Neural cell (in vitro differentiated cells): ENCODE data around the gene MSI2. TPM values are rescaled to one million over a fixed set of nuclear protein-coding genes. Genes with fewer than 3 reads are reported as not detected.

Experiments
- H2AFZ ChIP-seq: fragments of 200-600, 300-800 bp; sonication (generic), shearing (Covaris generic); 2 replicates; pipeline ENCODE4 v1.6.0; 2014; ENCODE audit warnings: low read depth, mild to moderate bottlenecking, antibody characterized with exemption, low read length, moderate library complexity
- H3F3A ChIP-seq: fragments of 200-600 bp; shearing (Covaris generic); 2 replicates; pipeline ENCODE4 v1.6.1; 2016; ENCODE audit warnings: mild to moderate bottlenecking, moderate library complexity, mixed read lengths, antibody characterized with exemption, low read length; ENCODE audit not compliant: insufficient read depth, poor library complexity, severe bottlenecking
- H3K27ac ChIP-seq: fragments of 200-600, 300-800 bp; sonication (generic), shearing (Covaris generic); 2 replicates; pipeline ENCODE4 v1.5.1; 2014; ENCODE audit warnings: mild to moderate bottlenecking, low read length, moderate library complexity
- H3K27me3 ChIP-seq: fragments of 300-800, 200-600 bp; sonication (generic), shearing (Covaris generic); 2 replicates; pipeline ENCODE4 v1.6.0; 2014; ENCODE audit warnings: mild to moderate bottlenecking, low read depth, low read length, moderate library complexity; ENCODE audit not compliant: insufficient read depth
- H3K36me3 ChIP-seq: fragments of 300-800, 200-600 bp; sonication (generic), shearing (Covaris generic); 2 replicates; pipeline ENCODE4 v1.5.1; 2014; ENCODE audit warnings: mild to moderate bottlenecking, antibody characterized with exemption, low read length, moderate library complexity; ENCODE audit not compliant: insufficient read depth
- H3K4me2 ChIP-seq: fragments of 300-800, 200-600 bp; sonication (generic), shearing (Covaris generic); 2 replicates; pipeline ENCODE4 v1.6.0; 2014; ENCODE audit warnings: mild to moderate bottlenecking, low read length
- H3K4me3 ChIP-seq: fragments of 300-800, 200-600 bp; sonication (generic), shearing (Covaris generic); 2 replicates; pipeline ENCODE4 v1.5.1; 2014; ENCODE audit warnings: mild to moderate bottlenecking, low read length, moderate library complexity
- H3K79me2 ChIP-seq: fragments of 200-600 bp; shearing (Covaris generic); replicated peaks from 2 replicates; pipeline ENCODE4 v1.6.0; 2014; ENCODE audit warnings: mild to moderate bottlenecking, low read length, moderate library complexity; ENCODE audit not compliant: insufficient read depth
- H3K9ac ChIP-seq: fragments of 300-800, 200-600 bp; sonication (generic), shearing (Covaris generic); 2 replicates; pipeline ENCODE4 v1.6.1; 2016; ENCODE audit warnings: mild to moderate bottlenecking, low read length, mixed read lengths
- H3K9me2 ChIP-seq: fragments of 200-600 bp; shearing (Covaris generic); 2 replicates; pipeline ENCODE4 v1.6.1; 2016; ENCODE audit warnings: mild to moderate bottlenecking, low read length, mixed read lengths; ENCODE audit not compliant: insufficient read depth
- H3K9me3 ChIP-seq: fragments of 200-600, 300-800 bp; sonication (generic), shearing (Covaris generic); 2 replicates; pipeline ENCODE4 v1.6.1; 2016; ENCODE audit warnings: mild to moderate bottlenecking, mixed run types, low read length, moderate library complexity, mixed read lengths
- H4K20me1 ChIP-seq: fragments of 200-600 bp; shearing (Covaris generic); 2 replicates; pipeline ENCODE4 v1.6.1; 2016; ENCODE audit warnings: mild to moderate bottlenecking, mixed run types; ENCODE audit not compliant: insufficient read depth
- CTCF ChIP-seq: fragments of 450-650 bp; IDR thresholded peaks from 2 replicates; pipeline ENCODE4 v1.5.1; 2014; ENCODE audit warnings: antibody characterized with exemption, mild to moderate bottlenecking, moderate library complexity; ENCODE audit not compliant: poor library complexity, severe bottlenecking
- EP300 ChIP-seq: fragments of 450-650 bp; conservative IDR thresholded peaks from 2 replicates; pipeline ENCODE4 v1.6.1; 2014; ENCODE audit warnings: antibody characterized with exemption, mild to moderate bottlenecking, moderate library complexity; ENCODE audit not compliant: poor library complexity, severe bottlenecking
- EZH2 ChIP-seq: fragments of 200-600, 300-800 bp; shearing (Covaris generic), sonication (generic); IDR thresholded peaks from 2 replicates; pipeline ENCODE4 v1.6.1; 2014; ENCODE audit warnings: antibody characterized with exemption, low read length, borderline replicate concordance, mild to moderate bottlenecking; ENCODE audit not compliant: insufficient read depth, poor library complexity, severe bottlenecking
- MXI1 ChIP-seq: fragments of 450-650 bp; conservative IDR thresholded peaks from 2 replicates; pipeline ENCODE4 v1.6.1; 2014; ENCODE audit warnings: antibody characterized with exemption, mild to moderate bottlenecking; ENCODE audit not compliant: poor library complexity, severe bottlenecking
- POLR2AphosphoS5 ChIP-seq: IDR thresholded peaks from 2 replicates; pipeline ENCODE4 v1.6.1; 2012
- RAD21 ChIP-seq: fragments of 450-650 bp; conservative IDR thresholded peaks from 2 replicates; pipeline ENCODE4 v1.6.1; 2014; ENCODE audit warnings: antibody characterized with exemption, mild to moderate bottlenecking, moderate library complexity
- REST ChIP-seq: IDR thresholded peaks from 2 replicates; pipeline ENCODE4 v1.6.1; 2012; ENCODE audit warnings: borderline replicate concordance
- SMC3 ChIP-seq: fragments of 450-650 bp; conservative IDR thresholded peaks from 2 replicates; pipeline ENCODE4 v1.6.1; 2014; ENCODE audit warnings: antibody characterized with exemption, mild to moderate bottlenecking, moderate library complexity; ENCODE audit not compliant: poor library complexity
- TAF1 ChIP-seq: IDR thresholded peaks from 2 replicates; pipeline ENCODE4 v1.6.1; 2012; ENCODE audit warnings: low read depth
- polyA plus RNA-seq: library from polyadenylated mRNA; depleted of rRNA; stranded (reverse); fragments of >200 nt; gene quantifications from 2 replicates; pipeline ENCODE4 v1.2.3, GENCODE V29; 2014

MSI2 gene
- polyA plus RNA-seq, 1 donor from 2014 or later: 61.4 TPM

- no peaks in the 10 kb centered on the region for H3K27me3 ChIP-seq
- TF ChIP-seq SMC3 (no peak), EZH2 (no peak), CTCF (no peak), POLR2AphosphoS5 (no peak), MXI1 (no peak), TAF1 (no peak), EP300 (no peak)
- no peaks in the 10 kb centered on the region for H4K20me1 ChIP-seq
- no peaks in the 10 kb centered on the region for H3K9me2 ChIP-seq
- no peak overlapping the region for H3K9ac ChIP-seq
- no peaks in the 10 kb centered on the region for H3K36me3 ChIP-seq
- peaks cover 4% of the 10 kb centered on the region for H3K79me2 ChIP-seq
- H3F3A ChIP-seq: no peaks in the 10 kb centered on the region
- H3K27ac ChIP-seq: no peak overlapping the region
- no peak overlapping the region for H3K4me3 ChIP-seq
- H3K4me2 ChIP-seq: no peak overlapping the region
- no peaks in the 10 kb centered on the region for H3K9me3 ChIP-seq
- H2AFZ ChIP-seq: no peak overlapping the region
Observed at GRCh38 chr17:57582881-57583756, 326.8 kb downstream of the MSI2 start.

GRCh38 chr17:57584050-57584551, 327.8 kb downstream of the MSI2 start:
- Histone ChIP-seq H3K4me2 (no peak overlapping the region), H3K79me2 (peaks cover 4% of the 10 kb centered on the region), H2AFZ (no peak overlapping the region), H3K9me3 (no peaks in the 10 kb centered on the region), H3K36me3 (no peaks in the 10 kb centered on the region), H3K4me3 (no peak overlapping the region), H3K27ac (no peak overlapping the region), H3K9ac (no peak overlapping the region), H3F3A (no peaks in the 10 kb centered on the region), H4K20me1 (no peaks in the 10 kb centered on the region), H3K27me3 (no peaks in the 10 kb centered on the region), H3K9me2 (no peaks in the 10 kb centered on the region)
- TF ChIP-seq RAD21 (no peak), CTCF (no peak), EP300 (no peak), POLR2AphosphoS5 (no peak), TAF1 (no peak), SMC3 (no peak), EZH2 (no peak), REST (no peak), MXI1 (no peak)
